ENCODE data around the gene RPL28.

DNA sequence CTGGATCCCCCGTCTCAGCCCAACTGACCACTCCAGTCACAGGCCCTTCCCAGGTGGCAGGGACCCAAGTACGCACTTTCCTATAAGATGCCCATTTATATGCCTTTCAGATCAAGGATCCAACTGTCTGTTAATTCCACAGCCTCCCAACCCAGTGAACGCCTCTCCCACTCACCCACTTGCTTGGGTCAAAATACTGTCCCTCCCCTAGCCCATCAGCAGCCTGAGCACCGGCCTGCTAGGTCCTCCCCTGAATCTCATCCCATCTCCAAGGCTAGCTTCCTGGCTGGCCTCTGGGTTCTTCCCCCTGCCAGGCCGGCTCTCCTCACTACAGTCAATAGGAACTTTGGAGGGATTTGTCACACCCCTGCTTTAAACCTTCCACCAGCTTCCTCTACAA lies 19.9 kb downstream of the RPL28 start:
- no peak for TF ChIP-seq CTCF (conservative IDR thresholded peaks at IDR 0.05; ENCODE audit: low read depth, low read length)
- no peak for TF ChIP-seq EZH2 (IDR thresholded peaks at IDR 0.05; ENCODE audit: low read length, unreplicated experiment)
- no peak for TF ChIP-seq EZH2phosphoT487 (IDR thresholded peaks at IDR 0.05; ENCODE audit: borderline replicate concordance, low read length)
